HepG2 (cell line): Measurements from ENCODE around the gene LRP1B. TPM values are rescaled to one million over a fixed set of nuclear protein-coding genes. Genes with fewer than 3 reads are reported as not detected.

Experiments
- ATAC-seq: fragments of 200-7000 bp; cut with Tn5 transposase; 3 replicates; pipeline ENCODE4 v1.9.1; 2020; ENCODE audit warnings: mild to moderate bottlenecking, moderate library complexity
- BruUV-seq: library from RNA; stranded (reverse); fragments of 400-500 nt; replicated peaks from 2 replicates; lab custom pipeline; 2021; lab: Mats Ljungman, UMichigan
- CTCF ChIA-PET: fragments of 300-600 bp; formaldehyde crosslinking; extraction: SDS; loops from one replicate; lab custom pipeline; 2021; ENCODE audit warnings: low total read pairs, inconsistent platforms, low intra/inter-chr PET ratio; lab: Yijun Ruan, JAX
- POLR2A ChIA-PET: fragments of 350-600 bp; sonication (Branson Sonifier 250); formaldehyde crosslinking; loops from one replicate; lab custom pipeline; 2020; ENCODE audit warnings: antibody characterized with exemption, inconsistent platforms; lab: Yijun Ruan, JAX
- DNase-seq: peaks from one replicate; pipeline ENCODE4 v3.0.0-alpha.2; 2015; ENCODE audit warnings: low spot score
- FAIRE-seq: peaks from 3 replicates; lab custom pipeline; 2011; peaks lifted over from hg19 to GRCh38; lab: Jason Lieb, UNC
- H2AFZ ChIP-seq: one replicate; pipeline ENCODE4 v1.6.1; 2011; ENCODE audit warnings: low read length, inconsistent platforms
- H3K27ac ChIP-seq: fragments of 300-600 bp; 3 replicates; pipeline ENCODE4 v1.8.0; 2011; ENCODE audit warnings: mixed run types, mild to moderate bottlenecking, mixed read lengths, low read length, inconsistent platforms; ENCODE audit not compliant: insufficient read depth; ENCODE audit errors: extremely low read length
- H3K27me3 ChIP-seq, 2 experiments: fragments of 200-600 bp in 1 of 2; 2 replicates in 1 of 2; 3 replicates in 1 of 2; pipeline versions ENCODE4 v1.6.0 to v1.8.0; 2011; ENCODE audit warnings: low read length in 2 of 2, mild to moderate bottlenecking in 2 of 2, moderate library complexity in 2 of 2, inconsistent platforms in 1 of 2; ENCODE audit not compliant: insufficient read depth in 2 of 2, control insufficient read depth in 1 of 2
- H3K36me3 ChIP-seq, 2 experiments: fragments of 200-600 bp in 1 of 2; replicated peaks in 1 of 2; 2 replicates in 1 of 2; 3 replicates in 1 of 2; pipeline versions ENCODE4 v1.5.1 to v1.8.0; 2011; ENCODE audit warnings: low read length in 2 of 2, inconsistent platforms in 1 of 2; ENCODE audit not compliant: insufficient read depth in 2 of 2, control insufficient read depth in 1 of 2
- H3K4me1 ChIP-seq: 2 replicates; pipeline ENCODE4 v1.5.1; 2012; ENCODE audit warnings: low read length, inconsistent platforms; ENCODE audit not compliant: insufficient read depth
- H3K4me2 ChIP-seq: 2 replicates; pipeline ENCODE4 v1.6.0; 2011; ENCODE audit warnings: low read depth, low read length, inconsistent platforms
- H3K4me3 ChIP-seq, 3 experiments: fragments of 200-600 bp in 1 of 3; sonication (generic), shearing (Covaris generic) in 1 of 3; replicated peaks in 1 of 3; 2 replicates each; pipeline ENCODE4 v1.5.1; 2011 to 2016; ENCODE audit warnings: low read length in 3 of 3, inconsistent platforms in 2 of 3, low read depth in 2 of 3, mild to moderate bottlenecking in 2 of 3, control low read depth in 1 of 3, mixed read lengths in 1 of 3; ENCODE audit not compliant: insufficient read depth in 1 of 3
- H3K79me2 ChIP-seq: one replicate; pipeline ENCODE4 v1.6.1; 2011; ENCODE audit warnings: low read length, inconsistent platforms; ENCODE audit not compliant: insufficient read depth
- H3K9ac ChIP-seq: 2 replicates; pipeline ENCODE4 v1.6.0; 2011; ENCODE audit warnings: mild to moderate bottlenecking, low read depth, low read length, inconsistent platforms; ENCODE audit not compliant: insufficient read depth
- H3K9me3 ChIP-seq: 2 replicates; pipeline ENCODE4 v1.5.1; 2012; ENCODE audit warnings: mild to moderate bottlenecking, low read length
- H4K20me1 ChIP-seq: 2 replicates; pipeline ENCODE4 v1.6.0; 2011; ENCODE audit warnings: inconsistent platforms, mild to moderate bottlenecking, low read length, moderate library complexity; ENCODE audit not compliant: insufficient read depth
- ADNP ChIP-seq: sonication (generic); formaldehyde crosslinking; IDR thresholded peaks from 2 replicates; pipeline ENCODE4 v1.4.0; 2020; ENCODE audit warnings: missing genetic modification reagents
- JUNB ChIP-seq: sonication (generic); formaldehyde crosslinking; IDR thresholded peaks from 2 replicates; pipeline ENCODE4 v1.8.0; 2022; ENCODE audit warnings: missing genetic modification reagents, mild to moderate bottlenecking, borderline replicate concordance
- NR2F2 ChIP-seq: IDR thresholded peaks from 2 replicates; pipeline ENCODE4 v1.6.1; 2012; ENCODE audit warnings: low read depth, inconsistent platforms, borderline replicate concordance
- ZNF567 ChIP-seq: sonication (generic); formaldehyde crosslinking; IDR thresholded peaks from 2 replicates; pipeline ENCODE4 v1.8.1; 2023; ENCODE audit warnings: mild to moderate bottlenecking, missing genetic modification reagents, borderline replicate concordance
- WGBS: methylation state at CpG from one replicate; pipeline ENCODE4 v1.1.6; 2017; ENCODE audit warnings: low lambda C conversion rate; 5-methylcytosine and 5-hydroxymethylcytosine counted together
- in situ Hi-C: cut with HindIII; loops from 2 replicates; pipeline ENCODE4 v1.10.0; 2017; ENCODE audit warnings: low pct_unique_long_range_greater_than_20kb; ENCODE audit not compliant: extremely low pct_ligation_motif_present
- intact Hi-C: fragments of 100-400 bp; cut with micrococcal nuclease; formaldehyde crosslinking; loops from one replicate; pipeline ENCODE4 v1.10.0; 2022; ENCODE audit not compliant: unreplicated experiment
- polyA plus RNA-seq, 8 experiments: library from polyadenylated mRNA; depleted of rRNA in 3 of 8; stranded (reverse) in 7 of 8; unstranded in 1 of 8; fragments of >200 nt; fragmentation: Illumina TruSeq in 4 of 8; extraction: Trizol in 4 of 8; gene quantifications; 2 replicates each; pipeline versions ENCODE4 v1.2.1 to v1.2.3, GENCODE V29; 2011 to 2016; ENCODE audit warnings: low read depth in 4 of 8, missing spikeins in 1 of 8, mixed read lengths in 1 of 8; ENCODE audit not compliant: insufficient read depth in 1 of 8
- total RNA-seq, 5 experiments: library from RNA; depleted of rRNA; stranded (reverse); fragments of >200 nt; fragmentation: Illumina TruSeq; extraction: Trizol; gene quantifications; 2 replicates each; pipeline ENCODE4 v1.2.3, GENCODE V29; 2016; ENCODE audit warnings: low read depth in 1 of 5
- TF ChIP-seq, protein P1 (sequence below): sonication (generic); formaldehyde crosslinking; IDR thresholded peaks from 2 replicates; pipeline ENCODE4 v1.4.0; 2020; ENCODE audit warnings: low read depth, missing genetic modification reagents
- TF ChIP-seq, protein P2 (sequence below), 2 experiments: sonication (generic) in 1 of 2; formaldehyde crosslinking in 1 of 2; IDR thresholded peaks; 2 replicates each; pipeline versions ENCODE4 v1.5.1 to v1.6.1; 2011 to 2020; ENCODE audit warnings: borderline replicate concordance in 1 of 2, low read depth in 1 of 2, low read length in 1 of 2, mild to moderate bottlenecking in 1 of 2, missing genetic modification reagents in 1 of 2, moderate library complexity in 1 of 2
- TF ChIP-seq, protein P3 (sequence below): fragments of 450-650 bp; IDR thresholded peaks from 2 replicates; pipeline ENCODE4 v1.6.1; 2016

Gene LRP1B
- total and polyA plus RNA-seq, 2 of the 13 experiments (the other 11 are each of a cell fraction or from before 2014, with no cell fraction given): 0.04 TPM; not detected in 1

DNA sequence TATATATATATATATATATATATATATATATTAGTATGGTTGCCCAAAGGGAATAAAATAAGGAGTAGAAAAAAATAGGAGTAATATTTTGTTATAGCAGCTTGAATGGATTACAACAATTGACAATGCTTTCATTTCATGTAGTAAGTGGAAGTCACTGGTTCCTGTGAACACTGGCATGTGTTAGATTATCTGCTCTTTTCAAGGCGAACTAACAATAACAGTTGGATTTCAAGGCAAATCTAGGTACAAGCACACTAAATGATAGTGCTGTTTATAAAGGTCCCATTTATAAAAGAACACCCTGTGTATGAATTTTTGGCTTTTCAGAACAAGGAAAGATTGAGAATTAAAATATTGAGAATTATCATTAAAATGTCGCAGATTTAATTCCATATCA lies 1535.7 kb downstream of the LRP1B start:
- WGBS: 25% methylated on average over 2 of the region's 2 CpGs
- no peak overlapping the region for H3K4me3 ChIP-seq
- intact Hi-C loops: no loop called here
- no peaks in the 10 kb centered on the region for H3K4me1 ChIP-seq
- no peak overlapping the region for H3K4me2 ChIP-seq
- TF ChIP-seq, protein P1, sequence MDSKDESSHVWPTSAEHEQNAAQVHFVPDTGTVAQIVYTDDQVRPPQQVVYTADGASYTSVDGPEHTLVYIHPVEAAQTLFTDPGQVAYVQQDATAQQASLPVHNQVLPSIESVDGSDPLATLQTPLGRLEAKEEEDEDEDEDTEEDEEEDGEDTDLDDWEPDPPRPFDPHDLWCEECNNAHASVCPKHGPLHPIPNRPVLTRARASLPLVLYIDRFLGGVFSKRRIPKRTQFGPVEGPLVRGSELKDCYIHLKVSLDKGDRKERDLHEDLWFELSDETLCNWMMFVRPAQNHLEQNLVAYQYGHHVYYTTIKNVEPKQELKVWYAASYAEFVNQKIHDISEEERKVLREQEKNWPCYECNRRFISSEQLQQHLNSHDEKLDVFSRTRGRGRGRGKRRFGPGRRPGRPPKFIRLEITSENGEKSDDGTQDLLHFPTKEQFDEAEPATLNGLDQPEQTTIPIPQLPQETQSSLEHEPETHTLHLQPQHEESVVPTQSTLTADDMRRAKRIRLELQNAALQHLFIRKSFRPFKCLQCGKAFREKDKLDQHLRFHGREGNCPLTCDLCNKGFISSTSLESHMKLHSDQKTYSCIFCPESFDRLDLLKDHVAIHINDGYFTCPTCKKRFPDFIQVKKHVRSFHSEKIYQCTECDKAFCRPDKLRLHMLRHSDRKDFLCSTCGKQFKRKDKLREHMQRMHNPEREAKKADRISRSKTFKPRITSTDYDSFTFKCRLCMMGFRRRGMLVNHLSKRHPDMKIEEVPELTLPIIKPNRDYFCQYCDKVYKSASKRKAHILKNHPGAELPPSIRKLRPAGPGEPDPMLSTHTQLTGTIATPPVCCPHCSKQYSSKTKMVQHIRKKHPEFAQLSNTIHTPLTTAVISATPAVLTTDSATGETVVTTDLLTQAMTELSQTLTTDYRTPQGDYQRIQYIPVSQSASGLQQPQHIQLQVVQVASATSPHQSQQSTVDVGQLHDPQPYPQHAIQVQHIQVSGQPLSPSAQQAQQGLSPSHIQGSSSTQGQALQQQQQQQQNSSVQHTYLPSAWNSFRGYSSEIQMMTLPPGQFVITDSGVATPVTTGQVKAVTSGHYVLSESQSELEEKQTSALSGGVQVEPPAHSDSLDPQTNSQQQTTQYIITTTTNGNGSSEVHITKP: no peak
- TF ChIP-seq NR2F2 (no peak), JUNB (CRISPR knock-in tag) (no peak), ADNP (CRISPR knock-in tag) (no peak), ZNF567 (CRISPR knock-in tag) (no peak)
- TF ChIP-seq, protein P2, sequence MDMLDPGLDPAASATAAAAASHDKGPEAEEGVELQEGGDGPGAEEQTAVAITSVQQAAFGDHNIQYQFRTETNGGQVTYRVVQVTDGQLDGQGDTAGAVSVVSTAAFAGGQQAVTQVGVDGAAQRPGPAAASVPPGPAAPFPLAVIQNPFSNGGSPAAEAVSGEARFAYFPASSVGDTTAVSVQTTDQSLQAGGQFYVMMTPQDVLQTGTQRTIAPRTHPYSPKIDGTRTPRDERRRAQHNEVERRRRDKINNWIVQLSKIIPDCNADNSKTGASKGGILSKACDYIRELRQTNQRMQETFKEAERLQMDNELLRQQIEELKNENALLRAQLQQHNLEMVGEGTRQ (IDR thresholded peaks at IDR 0.05; ENCODE audit: low read depth, low read length): no peak
- TF ChIP-seq, protein P2 (CRISPR knock-in tag; IDR thresholded peaks at IDR 0.05; ENCODE audit: borderline replicate concordance): no peak
- TF ChIP-seq, protein P3, sequence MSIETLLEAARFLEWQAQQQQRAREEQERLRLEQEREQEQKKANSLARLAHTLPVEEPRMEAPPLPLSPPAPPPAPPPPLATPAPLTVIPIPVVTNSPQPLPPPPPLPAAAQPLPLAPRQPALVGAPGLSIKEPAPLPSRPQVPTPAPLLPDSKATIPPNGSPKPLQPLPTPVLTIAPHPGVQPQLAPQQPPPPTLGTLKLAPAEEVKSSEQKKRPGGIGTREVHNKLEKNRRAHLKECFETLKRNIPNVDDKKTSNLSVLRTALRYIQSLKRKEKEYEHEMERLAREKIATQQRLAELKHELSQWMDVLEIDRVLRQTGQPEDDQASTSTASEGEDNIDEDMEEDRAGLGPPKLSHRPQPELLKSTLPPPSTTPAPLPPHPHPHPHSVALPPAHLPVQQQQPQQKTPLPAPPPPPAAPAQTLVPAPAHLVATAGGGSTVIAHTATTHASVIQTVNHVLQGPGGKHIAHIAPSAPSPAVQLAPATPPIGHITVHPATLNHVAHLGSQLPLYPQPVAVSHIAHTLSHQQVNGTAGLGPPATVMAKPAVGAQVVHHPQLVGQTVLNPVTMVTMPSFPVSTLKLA: no peak
- ChIA-PET POLR2A (no interaction called here), CTCF (no interaction called here)
- H2AFZ ChIP-seq: no peak overlapping the region
- H3K27me3 ChIP-seq: no peaks in the 10 kb centered on the region
- no peak for FAIRE-seq
- no peaks in the 10 kb centered on the region for H3K9me3 ChIP-seq
- BruUV-seq: no TSS peak
- no peak overlapping the region for H3K9ac ChIP-seq
- no peak for DNase-seq
- no peak for ATAC-seq
- no peaks in the 10 kb centered on the region for H3K79me2 ChIP-seq
- H4K20me1 ChIP-seq: no peaks in the 10 kb centered on the region
- in situ Hi-C loops: no loop called here
- no peak overlapping the region for H3K27ac ChIP-seq
- no peaks in the 10 kb centered on the region for H3K36me3 ChIP-seq
